ENCODE data around the gene RAB21. TPM values are rescaled to one million over a fixed set of nuclear protein-coding genes. Genes with fewer than 3 reads are reported as not detected.

RAB21 gene
- total and polyA plus RNA-seq, 2 of the 13 experiments (the other 11 are each of a cell fraction or from before 2014, with no cell fraction given), result 4.4 to 50.9 TPM

GRCh38 chr12:71800177-71800576 is 45.5 kb downstream of the RAB21 start:
- DNase-seq (ENCODE audit: low spot score), result no peak
- BruUV-seq (replicated peaks), result no TSS peak
- Histone ChIP-seq H3K4me1 (ENCODE audit: insufficient read depth, low read length) (no peaks in the 10 kb centered on the region), H3K4me2 (ENCODE audit: low read depth, low read length) (no peak overlapping the region), H3K36me3 (replicated peaks in 1 of 2; ENCODE audit: control insufficient read depth in 1 of 2, insufficient read depth in 2 of 2, low read length in 2 of 2) (no peaks in the 10 kb centered on the region), H3K4me3 (replicated peaks in 1 of 3; ENCODE audit: insufficient read depth in 1 of 3, low read depth in 2 of 3, low read length in 3 of 3) (no peak overlapping the region), H4K20me1 (ENCODE audit: insufficient read depth, low read length) (no peaks in the 10 kb centered on the region), H3K27me3 (ENCODE audit: control insufficient read depth in 1 of 2, insufficient read depth in 2 of 2, low read length in 2 of 2) (no peaks in the 10 kb centered on the region), H3K27ac (ENCODE audit: extremely low read length, insufficient read depth, low read length) (no peak overlapping the region), H3K79me2 (ENCODE audit: insufficient read depth, low read length) (no peaks in the 10 kb centered on the region), H2AFZ (ENCODE audit: low read length) (no peak overlapping the region), H3K9ac (ENCODE audit: insufficient read depth, low read depth, low read length) (no peak overlapping the region), H3K9me3 (ENCODE audit: low read length) (no peaks in the 10 kb centered on the region)
- no peak for ATAC-seq
- no peak for TF ChIP-seq MYNN (CRISPR knock-in tag; IDR thresholded peaks at IDR 0.05; ENCODE audit: low read depth)
- no peak for TF ChIP-seq NFRKB (IDR thresholded peaks at IDR 0.05)
- TF ChIP-seq HOMEZ (CRISPR knock-in tag; IDR thresholded peaks at IDR 0.05; ENCODE audit: low read depth), result no peak
- TF ChIP-seq NR2C2 (CRISPR knock-in tag; IDR thresholded peaks at IDR 0.05; ENCODE audit: borderline replicate concordance), result no peak
- TF ChIP-seq FIP1L1 (IDR thresholded peaks at IDR 0.05; ENCODE audit: borderline replicate concordance, insufficient read depth, low read depth, low read length), result no peak
- TF ChIP-seq ZNF572 (CRISPR knock-in tag; IDR thresholded peaks at IDR 0.05), result no peak
- TF ChIP-seq SRSF9 (IDR thresholded peaks at IDR 0.05; ENCODE audit: borderline replicate concordance, insufficient read depth, low read depth, low read length, poor library complexity, severe bottlenecking), result no peak
- no peak for TF ChIP-seq ZNF788 (CRISPR knock-in tag; IDR thresholded peaks at IDR 0.05; ENCODE audit: borderline replicate concordance)
- no peak for TF ChIP-seq NKX3-1 (CRISPR knock-in tag; IDR thresholded peaks at IDR 0.05)
- TF ChIP-seq PATZ1 (CRISPR knock-in tag; IDR thresholded peaks at IDR 0.05), result no peak
- TF ChIP-seq PHB2 (IDR thresholded peaks at IDR 0.05; ENCODE audit: partially characterized antibody), result no peak
- no peak for TF ChIP-seq ATF5 (CRISPR knock-in tag; IDR thresholded peaks at IDR 0.05; ENCODE audit: low read depth)
- no peak for TF ChIP-seq ZNF224 (CRISPR knock-in tag; IDR thresholded peaks at IDR 0.05)
- no peak for TF ChIP-seq AHR (CRISPR knock-in tag; IDR thresholded peaks at IDR 0.05)
- no peak for TF ChIP-seq MIER3 (CRISPR knock-in tag; IDR thresholded peaks at IDR 0.05; ENCODE audit: borderline replicate concordance)
- TF ChIP-seq KDM2A (CRISPR knock-in tag; IDR thresholded peaks at IDR 0.05; ENCODE audit: borderline replicate concordance, low read depth), result no peak
- no peak for TF ChIP-seq ZNF460 (CRISPR knock-in tag; IDR thresholded peaks at IDR 0.05; ENCODE audit: borderline replicate concordance)
- WGBS (ENCODE audit: low lambda C conversion rate), result 14% methylated on average over 3 of the region's 3 CpGs
- ChIA-PET CTCF (ENCODE audit: low intra/inter-chr PET ratio, low total read pairs) (no interaction called here), POLR2A (no interaction called here)
- intact Hi-C loops (cut with micrococcal nuclease; ENCODE audit: unreplicated experiment) (loop anchor here (1.0 kb wide), 1 partner anchor 14 kb away; no protein-coding TSS in a partner anchor), in situ Hi-C loops (cut with HindIII; ENCODE audit: extremely low pct_ligation_motif_present, low pct_unique_long_range_greater_than_20kb) (no loop called here)
- FAIRE-seq, result no peak

Data from HepG2 (cell line).